ENCODE results near the gene HAPLN2.

The HAPLN2 gene

DNA sequence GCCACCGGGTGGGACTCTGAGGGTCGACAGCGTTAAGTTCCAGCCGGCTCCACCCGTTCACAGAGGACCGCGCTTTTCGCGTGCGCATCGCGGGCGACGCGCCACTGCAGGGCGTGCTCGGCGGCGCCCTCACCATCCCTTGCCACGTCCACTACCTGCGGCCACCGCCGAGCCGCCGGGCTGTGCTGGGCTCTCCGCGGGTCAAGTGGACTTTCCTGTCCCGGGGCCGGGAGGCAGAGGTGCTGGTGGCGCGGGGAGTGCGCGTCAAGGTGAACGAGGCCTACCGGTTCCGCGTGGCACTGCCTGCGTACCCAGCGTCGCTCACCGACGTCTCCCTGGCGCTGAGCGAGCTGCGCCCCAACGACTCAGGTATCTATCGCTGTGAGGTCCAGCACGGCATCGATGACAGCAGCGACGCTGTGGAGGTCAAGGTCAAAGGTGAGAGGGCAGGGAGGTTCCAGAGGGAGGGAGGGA, 27.6 kb downstream of the HAPLN2 start:
- Histone ChIP-seq H3K4ac (ENCODE audit: low read depth, low read length) (no peak overlapping the region), H4K8ac (ENCODE audit: low read depth, low read length) (no peak overlapping the region), H3K9me3 (ENCODE audit: insufficient read depth, low read depth, low read length) (peaks cover 13% of the 10 kb centered on the region), H3K23ac (ENCODE audit: low read length) (no peak overlapping the region), H3K9ac (ENCODE audit: low read length) (no peak overlapping the region), H2BK12ac (ENCODE audit: low read length) (no peak overlapping the region), H3K79me2 (ENCODE audit: control insufficient read depth, insufficient read depth, low read length, poor library complexity) (no peaks in the 10 kb centered on the region), H3K79me1 (ENCODE audit: low read length) (no peaks in the 10 kb centered on the region), H3K4me2 (ENCODE audit: low read length) (no peak overlapping the region), H3K14ac (ENCODE audit: low read length) (no peak overlapping the region), H4K91ac (ENCODE audit: low read depth, low read length) (no peak overlapping the region), H3K27me3 (ENCODE audit: insufficient read depth, low read length) (peaks cover 50% of the 10 kb centered on the region), H4K12ac (ENCODE audit: low read depth, low read length) (no peak overlapping the region), H3K18ac (ENCODE audit: low read length) (no peak overlapping the region), H3K4me1 (ENCODE audit: control insufficient read depth in 1 of 2, insufficient read depth in 2 of 2, low read length in 2 of 2) (peaks cover 5 to 7% of the 10 kb centered on the region in 2 experiments), H3K36me3 (ENCODE audit: control insufficient read depth in 1 of 2, insufficient read depth in 2 of 2, low read length in 2 of 2) (no peaks in the 10 kb centered on the region), H2BK120ac (ENCODE audit: insufficient read depth, low read length, poor library complexity) (no peak overlapping the region), H3K27ac (ENCODE audit: low read depth, low read length) (no peak overlapping the region), H2AK5ac (ENCODE audit: low read length) (no peak overlapping the region), H2BK5ac (ENCODE audit: low read depth, low read length, poor library complexity) (no peak overlapping the region), H3K4me3 (ENCODE audit: low read depth, low read length) (no peak overlapping the region), H2AFZ (ENCODE audit: insufficient read depth, low read length, poor library complexity) (no peak overlapping the region)
- no peak for DNase-seq
- no CpG with 5 or more reads among the region's 51 CpGs for WGBS (ENCODE audit: extremely low coverage, insufficient coverage, insufficient read length)

DNA sequence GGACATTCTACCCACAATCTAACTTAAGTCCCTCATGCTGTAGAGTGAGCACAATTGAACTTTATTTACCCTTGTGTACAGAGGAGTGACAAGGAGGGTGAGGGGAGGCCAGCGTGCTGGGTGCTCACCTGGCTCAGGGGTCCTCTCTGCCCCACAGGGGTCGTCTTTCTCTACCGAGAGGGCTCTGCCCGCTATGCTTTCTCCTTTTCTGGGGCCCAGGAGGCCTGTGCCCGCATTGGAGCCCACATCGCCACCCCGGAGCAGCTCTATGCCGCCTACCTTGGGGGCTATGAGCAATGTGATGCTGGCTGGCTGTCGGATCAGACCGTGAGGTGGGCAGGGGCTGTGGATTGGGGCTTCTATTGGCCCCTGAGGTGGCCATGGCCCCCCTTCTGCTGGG, 28.1 kb downstream of the HAPLN2 start:
- no CpG with 5 or more reads among the region's 10 CpGs for WGBS (ENCODE audit: extremely low coverage, insufficient coverage, insufficient read length)

DNA sequence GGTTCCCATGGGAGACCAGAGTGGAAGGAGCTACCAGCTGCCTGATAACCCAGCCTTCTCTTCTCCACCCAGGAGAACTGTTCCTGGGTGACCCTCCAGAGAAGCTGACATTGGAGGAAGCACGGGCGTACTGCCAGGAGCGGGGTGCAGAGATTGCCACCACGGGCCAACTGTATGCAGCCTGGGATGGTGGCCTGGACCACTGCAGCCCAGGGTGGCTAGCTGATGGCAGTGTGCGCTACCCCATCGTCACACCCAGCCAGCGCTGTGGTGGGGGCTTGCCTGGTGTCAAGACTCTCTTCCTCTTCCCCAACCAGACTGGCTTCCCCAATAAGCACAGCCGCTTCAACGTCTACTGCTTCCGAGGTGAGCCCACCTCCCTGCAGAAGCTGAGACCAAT, 29.3 kb downstream of the HAPLN2 start:
- H3K36me3 ChIP-seq (ENCODE audit: control insufficient read depth in 1 of 2, insufficient read depth in 2 of 2, low read length in 2 of 2), result no peaks in the 10 kb centered on the region

More for the DNA sequence above, 28.1 kb downstream of the HAPLN2 start:
- DNase-seq, result no peak
- peaks cover 13% of the 10 kb centered on the region for H3K9me3 ChIP-seq (ENCODE audit: insufficient read depth, low read depth, low read length)
- H2BK5ac ChIP-seq (ENCODE audit: low read depth, low read length, poor library complexity), result no peak overlapping the region
- H3K79me2 ChIP-seq (ENCODE audit: control insufficient read depth, insufficient read depth, low read length, poor library complexity), result no peaks in the 10 kb centered on the region
- no peaks in the 10 kb centered on the region for H3K79me1 ChIP-seq (ENCODE audit: low read length)
- no peak overlapping the region for H4K12ac ChIP-seq (ENCODE audit: low read depth, low read length)
- H3K27me3 ChIP-seq (ENCODE audit: insufficient read depth, low read length), result peaks cover 46% of the 10 kb centered on the region
- H3K23ac ChIP-seq (ENCODE audit: low read length), result no peak overlapping the region
- no peak overlapping the region for H3K9ac ChIP-seq (ENCODE audit: low read length)
- H2AK5ac ChIP-seq (ENCODE audit: low read length), result no peak overlapping the region
- H2BK120ac ChIP-seq (ENCODE audit: insufficient read depth, low read length, poor library complexity), result no peak overlapping the region
- no peak overlapping the region for H4K91ac ChIP-seq (ENCODE audit: low read depth, low read length)
- peaks cover 1 to 2% of the 10 kb centered on the region in 2 experiments for H3K4me1 ChIP-seq (ENCODE audit: control insufficient read depth in 1 of 2, insufficient read depth in 2 of 2, low read length in 2 of 2)
- no peak overlapping the region for H4K8ac ChIP-seq (ENCODE audit: low read depth, low read length)
- H2BK12ac ChIP-seq (ENCODE audit: low read length), result no peak overlapping the region
- no peaks in the 10 kb centered on the region for H3K36me3 ChIP-seq (ENCODE audit: control insufficient read depth in 1 of 2, insufficient read depth in 2 of 2, low read length in 2 of 2)
- H2AFZ ChIP-seq (ENCODE audit: insufficient read depth, low read length, poor library complexity), result no peak overlapping the region
- H3K14ac ChIP-seq (ENCODE audit: low read length), result no peak overlapping the region
- no peak overlapping the region for H3K4me3 ChIP-seq (ENCODE audit: low read depth, low read length)
- no peak overlapping the region for H3K27ac ChIP-seq (ENCODE audit: low read depth, low read length)
- H3K4ac ChIP-seq (ENCODE audit: low read depth, low read length), result no peak overlapping the region
- no peak overlapping the region for H3K4me2 ChIP-seq (ENCODE audit: low read length)
- no peak overlapping the region for H3K18ac ChIP-seq (ENCODE audit: low read length)

DNA sequence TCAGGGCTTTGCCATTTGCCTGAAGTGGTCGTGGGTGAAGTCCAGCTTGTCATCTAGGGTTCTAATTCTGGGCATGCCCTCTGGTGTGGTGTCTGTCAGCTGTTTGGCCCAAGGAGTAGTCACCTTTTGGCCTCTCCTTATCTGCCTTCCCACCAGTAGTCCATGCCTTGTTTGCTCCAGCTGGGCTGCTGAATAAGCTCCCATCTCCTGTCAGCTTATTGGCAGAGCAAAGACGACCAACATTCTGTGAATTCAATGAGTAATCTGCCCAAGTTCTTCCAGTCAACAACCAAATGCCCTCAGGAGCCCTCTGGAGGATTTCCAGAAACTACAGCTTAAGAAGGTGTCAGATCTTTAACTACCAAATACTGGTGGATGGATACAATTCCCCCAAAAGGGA, 29.7 kb downstream of the HAPLN2 start:
- Histone ChIP-seq H4K12ac (ENCODE audit: low read depth, low read length) (no peak overlapping the region), H3K18ac (ENCODE audit: low read length) (no peak overlapping the region), H2BK12ac (ENCODE audit: low read length) (no peak overlapping the region), H3K4ac (ENCODE audit: low read depth, low read length) (no peak overlapping the region), H2BK120ac (ENCODE audit: insufficient read depth, low read length, poor library complexity) (no peak overlapping the region), H4K91ac (ENCODE audit: low read depth, low read length) (no peak overlapping the region), H3K36me3 (ENCODE audit: control insufficient read depth in 1 of 2, insufficient read depth in 2 of 2, low read length in 2 of 2) (no peaks in the 10 kb centered on the region), H3K27ac (ENCODE audit: low read depth, low read length) (no peak overlapping the region), H4K8ac (ENCODE audit: low read depth, low read length) (no peak overlapping the region), H3K9me3 (ENCODE audit: insufficient read depth, low read depth, low read length) (peaks cover 11% of the 10 kb centered on the region), H2AK5ac (ENCODE audit: low read length) (no peak overlapping the region), H3K79me2 (ENCODE audit: control insufficient read depth, insufficient read depth, low read length, poor library complexity) (no peaks in the 10 kb centered on the region), H2BK5ac (ENCODE audit: low read depth, low read length, poor library complexity) (no peak overlapping the region), H3K4me1 (ENCODE audit: control insufficient read depth in 1 of 2, insufficient read depth in 2 of 2, low read length in 2 of 2) (no peaks in the 10 kb centered on the region), H3K79me1 (ENCODE audit: low read length) (no peaks in the 10 kb centered on the region), H3K14ac (ENCODE audit: low read length) (no peak overlapping the region), H3K23ac (ENCODE audit: low read length) (no peak overlapping the region), H3K4me3 (ENCODE audit: low read depth, low read length) (no peak overlapping the region), H3K27me3 (ENCODE audit: insufficient read depth, low read length) (peaks cover 34% of the 10 kb centered on the region), H3K9ac (ENCODE audit: low read length) (no peak overlapping the region), H2AFZ (ENCODE audit: insufficient read depth, low read length, poor library complexity) (no peak overlapping the region), H3K4me2 (ENCODE audit: low read length) (no peak overlapping the region)
- WGBS (ENCODE audit: extremely low coverage, insufficient coverage, insufficient read length), result no CpG with 5 or more reads among the region's 2 CpGs
- DNase-seq, result no peak

More for the DNA sequence above, 29.3 kb downstream of the HAPLN2 start:
- Histone ChIP-seq H2BK5ac (ENCODE audit: low read depth, low read length, poor library complexity) (no peak overlapping the region), H3K27ac (ENCODE audit: low read depth, low read length) (no peak overlapping the region), H3K27me3 (ENCODE audit: insufficient read depth, low read length) (peaks cover 37% of the 10 kb centered on the region), H3K9me3 (ENCODE audit: insufficient read depth, low read depth, low read length) (peaks cover 13% of the 10 kb centered on the region), H3K4me1 (ENCODE audit: control insufficient read depth in 1 of 2, insufficient read depth in 2 of 2, low read length in 2 of 2) (no peaks in the 10 kb centered on the region), H4K12ac (ENCODE audit: low read depth, low read length) (no peak overlapping the region), H3K23ac (ENCODE audit: low read length) (no peak overlapping the region), H3K4ac (ENCODE audit: low read depth, low read length) (no peak overlapping the region), H3K18ac (ENCODE audit: low read length) (no peak overlapping the region), H2BK120ac (ENCODE audit: insufficient read depth, low read length, poor library complexity) (no peak overlapping the region), H2AFZ (ENCODE audit: insufficient read depth, low read length, poor library complexity) (no peak overlapping the region), H4K8ac (ENCODE audit: low read depth, low read length) (no peak overlapping the region), H3K79me1 (ENCODE audit: low read length) (no peaks in the 10 kb centered on the region), H4K91ac (ENCODE audit: low read depth, low read length) (no peak overlapping the region), H3K14ac (ENCODE audit: low read length) (no peak overlapping the region), H2AK5ac (ENCODE audit: low read length) (no peak overlapping the region), H3K4me2 (ENCODE audit: low read length) (no peak overlapping the region), H2BK12ac (ENCODE audit: low read length) (no peak overlapping the region), H3K9ac (ENCODE audit: low read length) (no peak overlapping the region), H3K79me2 (ENCODE audit: control insufficient read depth, insufficient read depth, low read length, poor library complexity) (no peaks in the 10 kb centered on the region), H3K4me3 (ENCODE audit: low read depth, low read length) (no peak overlapping the region)
- WGBS (ENCODE audit: extremely low coverage, insufficient coverage, insufficient read length), result no CpG with 5 or more reads among the region's 10 CpGs
- DNase-seq, result no peak
